Ureter (tissue), 1 donor: ENCODE data around the gene ADCY2. TPM values are rescaled to one million over a fixed set of nuclear protein-coding genes. Genes with fewer than 3 reads are reported as not detected.
"Not testable (repeated sequence)": the region's sequence is repeated elsewhere in the genome, so short reads cannot be mapped to it uniquely, and the experiment has no call there.

ENCODE experiments used
- DNase-seq: peaks from one replicate; pipeline ENCODE4 v3.0.0-alpha.2; 2020; ENCODE audit warnings: low spot score
- total RNA-seq: library from RNA; stranded (reverse); gene quantifications from one replicate; pipeline ENCODE4 v1.2.4, GENCODE V29; 2023
- donor health status: DM: yes; HTN: yes; CAD: no.

The ADCY2 gene
- total RNA-seq, 1 donor from 2014 or later = 13.1 TPM

GRCh38 chr5:7395432-7395946 is 449 bp upstream of the ADCY2 start:
- DNase-seq = no peak

DNA sequence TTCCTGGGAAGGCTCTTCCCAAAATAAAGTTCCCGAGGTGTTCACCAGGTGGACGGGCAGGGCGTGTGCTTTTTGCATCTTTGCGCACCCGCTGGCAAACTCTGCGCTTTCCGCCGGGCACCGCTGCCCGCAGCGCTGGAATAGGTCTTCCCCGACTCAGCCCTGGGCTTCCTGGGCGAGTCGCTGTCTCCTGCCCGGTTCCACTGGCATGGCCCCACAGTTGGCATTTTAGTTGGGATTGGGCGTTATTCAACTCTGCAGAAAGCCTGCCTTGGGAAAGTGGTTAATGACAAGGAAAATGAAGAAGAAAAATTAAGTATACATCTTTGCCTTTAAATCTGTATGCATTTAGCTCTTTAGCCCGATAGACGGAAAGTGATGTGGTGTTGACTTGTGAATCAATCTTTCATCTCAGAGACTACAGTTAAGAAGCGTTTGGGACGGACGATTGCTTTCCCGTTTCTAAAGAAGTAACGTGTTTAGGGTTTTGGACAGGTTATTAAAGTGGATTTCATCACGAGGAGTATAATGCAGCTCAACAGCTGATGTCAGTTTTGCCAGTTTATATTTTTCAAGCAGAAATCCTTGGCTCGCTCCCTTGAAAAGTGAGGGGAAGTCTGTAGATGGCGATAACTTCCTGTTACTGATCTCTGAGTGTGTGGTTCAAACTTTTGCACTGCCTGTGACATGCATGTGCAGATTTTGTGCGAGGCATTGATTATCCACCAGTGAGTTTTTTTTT is 946 bp downstream of the ADCY2 start:
- no peak for DNase-seq

DNA sequence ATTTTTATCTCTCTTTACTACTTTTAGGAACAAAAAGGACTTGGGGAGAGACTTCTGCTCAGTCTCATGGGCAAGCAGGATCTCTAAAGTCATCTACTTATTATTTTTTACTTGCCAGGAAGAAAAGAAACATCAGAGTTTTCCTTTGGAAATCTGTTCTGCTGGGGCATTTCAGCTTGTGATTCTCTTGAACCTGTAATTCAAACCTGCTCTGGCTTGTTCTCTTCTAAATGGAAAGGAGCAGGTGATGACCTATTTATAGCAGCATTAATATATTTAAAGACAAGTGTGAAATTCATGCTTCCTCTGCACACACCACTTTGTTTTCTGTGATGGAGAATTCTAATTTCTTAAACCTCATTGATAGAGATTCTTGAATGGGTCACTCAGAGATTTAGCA is 2.0 kb downstream of the ADCY2 start:
- DNase-seq = no peak

DNA sequence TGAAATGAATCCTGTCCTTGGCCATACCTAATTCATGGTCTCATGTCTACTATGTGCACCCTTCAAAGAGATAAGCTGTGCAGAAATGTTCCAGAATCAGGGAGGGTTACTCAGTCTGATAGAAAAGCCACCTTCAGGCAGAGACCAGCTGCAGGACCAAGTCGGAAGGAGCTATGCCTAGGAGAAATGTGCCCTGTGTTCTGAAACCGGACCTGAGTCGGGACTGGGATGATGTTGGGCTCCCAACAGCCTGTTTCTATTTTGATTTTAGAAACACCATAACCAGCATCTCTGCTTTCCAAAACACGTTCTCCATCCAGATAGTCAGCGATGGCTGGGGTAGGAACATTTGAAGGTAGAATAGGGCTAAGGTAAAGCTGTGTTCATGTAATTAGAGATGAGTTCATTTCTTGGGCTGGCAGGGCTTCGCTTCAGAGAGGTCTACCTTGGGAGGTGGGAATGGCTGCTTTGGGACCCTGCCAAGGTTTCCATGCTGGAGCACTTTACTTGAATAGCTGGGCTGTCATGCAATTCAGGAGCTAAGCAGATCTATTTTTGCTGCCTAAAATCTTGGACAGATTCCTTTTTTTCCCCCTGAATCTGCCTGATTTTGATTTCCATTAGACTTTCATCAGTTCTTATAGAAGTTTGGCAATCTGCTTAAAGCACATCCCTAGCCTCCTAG is 2.8 kb downstream of the ADCY2 start:
- no peak for DNase-seq

GRCh38 chr5:7405277-7405676 is 9.3 kb downstream of the ADCY2 start:
- DNase-seq = no peak

GRCh38 chr5:7410936-7411511 is 15.1 kb downstream of the ADCY2 start:
- DNase-seq = no peak

DNA sequence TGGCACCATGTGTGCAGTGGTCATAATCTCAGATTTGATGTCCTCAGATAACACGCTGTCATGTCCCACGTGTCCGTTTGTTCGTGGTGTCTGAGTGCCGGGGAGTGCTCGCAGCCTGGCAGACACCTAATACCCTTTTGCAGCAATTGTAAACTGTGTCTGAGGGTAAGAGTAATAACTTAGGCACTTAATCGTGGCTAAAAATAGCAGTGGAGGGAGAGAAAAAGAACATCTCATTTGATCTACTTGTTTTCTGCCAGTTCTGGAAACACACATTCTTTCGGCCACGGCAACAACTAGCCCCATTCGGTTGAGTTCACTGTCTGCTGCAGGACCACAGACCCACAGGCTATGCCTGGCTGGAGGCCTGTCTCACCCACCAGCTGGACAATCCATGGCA is 16.5 kb downstream of the ADCY2 start:
- DNase-seq = no peak

GRCh38 chr5:7415123-7415522 is 19.2 kb downstream of the ADCY2 start:
- no peak for DNase-seq

DNA sequence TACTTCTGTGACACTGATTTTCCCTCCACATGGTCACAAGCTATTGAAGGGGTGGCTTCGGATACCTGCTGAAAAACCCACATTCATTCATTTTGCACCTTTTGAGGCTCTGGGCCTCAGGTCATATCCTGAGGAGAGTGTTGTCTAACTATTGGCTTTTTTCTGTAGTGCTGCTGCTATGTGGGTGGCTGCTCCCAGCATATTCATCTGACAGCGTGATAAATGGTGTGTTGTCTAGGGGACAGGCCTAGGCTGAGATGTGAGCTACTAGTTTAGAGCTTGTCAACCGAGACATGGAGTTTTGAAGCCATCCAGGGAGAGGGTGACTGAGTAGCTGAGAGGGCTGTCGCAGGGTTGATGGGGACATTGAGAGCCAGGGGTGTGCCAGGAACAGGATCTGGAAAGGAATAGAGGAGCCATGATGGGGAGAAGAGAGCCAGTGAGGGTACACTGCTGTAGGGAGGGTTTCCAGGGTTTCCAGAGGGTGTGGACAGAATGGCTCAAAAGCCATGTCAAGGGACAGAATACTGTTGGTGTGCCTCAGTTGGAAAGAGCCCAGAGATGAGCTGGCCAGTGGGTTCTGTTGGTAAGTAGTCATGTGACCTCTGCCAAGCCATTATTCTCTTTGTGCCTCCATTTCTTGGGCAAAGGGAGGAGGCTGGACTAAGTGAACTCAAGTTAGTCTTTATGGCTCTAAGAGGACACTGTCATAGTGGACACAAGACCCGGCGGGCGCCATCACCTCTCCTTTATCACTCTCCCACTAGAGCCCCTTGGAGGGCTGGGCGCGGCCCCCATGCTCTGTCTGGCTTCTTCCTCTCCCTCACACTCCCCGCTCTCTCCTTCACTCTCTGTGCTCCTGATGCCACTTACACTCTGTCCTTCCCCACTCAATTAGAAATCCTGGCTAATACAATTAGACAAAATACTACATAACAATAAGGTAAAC is 19.9 kb downstream of the ADCY2 start:
- DNase-seq = no peak

GRCh38 chr5:7418276-7418675 is 22.3 kb downstream of the ADCY2 start:
- no peak for DNase-seq

DNA sequence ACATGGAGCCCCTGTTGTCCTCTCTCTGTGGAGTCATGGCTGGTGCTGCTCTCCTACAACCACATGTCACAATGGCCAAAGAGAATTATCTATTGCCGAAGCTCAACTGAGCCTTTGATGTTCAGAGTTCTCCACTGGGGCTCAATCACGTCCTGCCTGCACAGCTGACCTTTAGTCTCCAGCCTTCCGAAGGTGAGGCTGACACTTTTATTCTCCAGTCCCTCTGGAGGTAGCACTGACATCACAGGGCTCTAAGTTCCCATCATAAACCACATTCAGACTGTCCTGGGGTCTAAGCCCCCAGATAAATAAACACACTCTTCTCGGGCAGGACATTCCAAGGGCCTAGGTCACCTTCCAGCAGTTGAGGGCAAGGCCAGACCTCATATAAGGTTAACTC is 23.4 kb downstream of the ADCY2 start:
- no peak for DNase-seq

DNA sequence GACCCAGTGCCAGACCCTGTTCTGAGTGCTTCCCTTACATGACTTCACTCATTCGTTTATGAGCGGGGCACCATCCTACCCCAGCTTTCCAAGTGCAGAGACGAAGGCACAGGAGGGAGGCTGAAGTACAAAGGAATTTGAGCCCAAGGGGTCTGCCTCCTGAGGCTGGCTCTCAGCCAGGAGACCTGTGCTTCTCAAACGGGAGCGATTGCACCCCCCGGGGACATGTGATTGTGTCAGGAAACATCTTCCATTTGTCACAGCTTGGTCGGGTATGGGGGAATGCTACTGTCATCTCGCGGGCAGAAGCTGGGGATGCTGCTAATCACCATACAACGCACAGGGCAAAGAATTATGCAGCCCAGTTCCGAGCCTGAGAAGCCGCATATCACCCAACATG is 23.9 kb downstream of the ADCY2 start:
- DNase-seq = no peak

DNA sequence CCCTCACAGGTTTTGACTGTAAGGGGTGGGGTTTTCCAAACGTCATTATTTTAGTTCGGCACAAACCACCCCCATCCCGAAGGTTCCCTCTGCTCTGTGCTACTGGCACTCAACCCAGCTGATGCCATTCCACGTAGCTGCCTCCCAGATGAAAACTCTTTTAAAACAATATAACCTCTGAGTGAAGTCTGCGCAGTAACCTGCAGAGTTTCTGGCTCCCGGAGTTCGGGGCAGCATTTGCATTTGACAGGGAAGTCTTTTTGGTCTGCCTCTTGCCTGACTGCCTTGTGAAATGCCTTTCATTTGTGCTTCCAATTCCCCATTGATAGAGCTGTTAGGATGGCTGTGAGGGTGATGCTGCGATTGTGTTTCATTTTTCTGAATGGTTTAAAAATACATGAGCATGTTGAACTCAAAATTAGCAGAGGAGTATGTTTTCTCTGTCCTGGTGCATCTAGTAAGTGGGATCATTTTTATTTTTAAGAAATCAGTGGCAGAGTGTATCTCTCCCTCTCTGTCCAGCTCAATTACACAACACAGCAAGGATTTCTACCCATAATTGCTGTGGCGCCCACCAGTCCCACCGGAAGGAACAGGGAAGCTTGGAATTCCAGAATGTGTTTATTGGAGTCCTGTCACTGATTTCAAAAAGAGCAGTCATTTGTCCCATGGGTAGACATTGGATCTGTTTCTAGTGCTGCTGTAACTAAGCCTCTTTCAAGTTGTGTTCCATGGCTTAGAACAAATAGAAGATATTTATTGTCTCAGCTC is 24.8 kb downstream of the ADCY2 start:
- DNase-seq = no peak

DNA sequence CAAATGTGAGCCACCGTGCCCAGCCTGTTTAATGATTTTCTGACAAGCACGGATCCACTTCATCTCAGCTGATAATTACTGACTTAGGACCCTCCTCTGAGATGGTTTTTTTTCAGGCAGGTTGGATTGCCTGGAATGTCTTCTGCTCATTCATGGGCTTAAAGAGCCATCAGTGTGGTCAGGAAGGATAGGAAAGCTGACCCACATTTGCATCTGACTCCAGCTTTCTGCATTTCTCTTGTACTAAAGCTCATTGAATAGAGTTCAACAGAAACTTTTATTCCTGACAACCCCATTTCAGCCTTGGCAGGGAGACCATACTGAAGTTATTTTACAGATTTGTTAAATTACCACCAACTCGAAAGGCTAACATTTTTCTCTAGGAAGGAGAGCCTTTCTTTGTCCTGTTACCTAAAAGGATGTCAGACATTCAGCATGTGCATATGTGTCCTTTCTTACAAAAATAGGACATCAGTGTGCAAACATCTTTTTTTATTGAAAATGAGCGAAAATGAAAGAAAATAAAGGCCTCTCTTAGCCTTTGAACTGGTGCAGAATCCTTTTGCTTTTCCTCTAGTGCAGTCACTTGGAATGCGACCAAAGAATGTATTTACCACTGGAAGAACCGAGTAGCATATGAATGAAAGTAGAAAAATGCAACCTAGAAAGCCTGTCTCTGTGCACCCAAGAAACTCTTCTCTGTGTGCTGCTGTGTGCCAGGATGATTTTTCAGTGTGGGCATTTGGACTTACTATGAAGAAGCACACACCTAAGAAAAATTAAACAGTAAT is 26.6 kb downstream of the ADCY2 start:
- no peak for DNase-seq

DNA sequence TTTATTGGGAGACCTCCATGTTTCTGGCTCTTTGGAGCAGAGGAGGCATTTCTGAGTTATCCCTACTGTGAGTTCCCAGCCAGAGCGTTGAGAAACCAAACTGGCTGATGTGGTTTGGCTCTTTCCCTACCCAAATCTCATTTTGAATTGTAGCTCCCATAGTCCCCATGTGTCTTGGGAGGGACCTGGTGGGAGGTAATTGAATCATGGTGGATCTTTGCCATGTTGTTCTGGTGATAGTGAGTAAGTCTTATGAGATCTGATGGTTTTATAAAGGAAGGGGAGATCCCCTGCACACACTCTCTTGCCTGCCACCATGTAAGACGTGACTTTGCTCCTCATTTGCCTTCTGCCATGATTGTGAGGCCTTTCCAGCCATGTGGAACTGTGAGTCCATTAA is 27.3 kb downstream of the ADCY2 start:
- not testable (repeated sequence) for DNase-seq

DNA sequence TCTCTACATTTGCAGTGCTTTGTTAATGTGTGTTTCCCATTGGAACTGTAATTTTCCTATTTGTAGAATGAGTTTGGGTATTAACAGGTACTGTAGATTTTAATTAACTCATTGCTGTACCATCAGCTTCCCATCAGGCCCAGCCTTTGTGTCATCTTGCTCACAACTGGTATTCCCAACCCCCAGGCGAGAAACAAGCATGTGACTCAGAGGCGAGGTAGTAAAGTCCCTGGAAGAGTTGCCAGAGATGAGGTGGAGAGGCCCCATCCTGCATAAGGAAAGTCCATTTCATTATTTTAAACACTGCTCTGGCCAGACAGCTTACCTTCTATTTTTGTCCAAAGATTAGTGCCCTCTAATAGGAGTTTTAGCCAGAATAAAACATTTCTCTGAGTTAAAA is 29.9 kb downstream of the ADCY2 start:
- no peak for DNase-seq

- no peak for DNase-seq
Measured at GRCh38 chr5:7426284-7426683, 30.3 kb downstream of the ADCY2 start.

GRCh38 chr5:7434914-7435313 is 39.0 kb downstream of the ADCY2 start:
- no peak for DNase-seq

DNA sequence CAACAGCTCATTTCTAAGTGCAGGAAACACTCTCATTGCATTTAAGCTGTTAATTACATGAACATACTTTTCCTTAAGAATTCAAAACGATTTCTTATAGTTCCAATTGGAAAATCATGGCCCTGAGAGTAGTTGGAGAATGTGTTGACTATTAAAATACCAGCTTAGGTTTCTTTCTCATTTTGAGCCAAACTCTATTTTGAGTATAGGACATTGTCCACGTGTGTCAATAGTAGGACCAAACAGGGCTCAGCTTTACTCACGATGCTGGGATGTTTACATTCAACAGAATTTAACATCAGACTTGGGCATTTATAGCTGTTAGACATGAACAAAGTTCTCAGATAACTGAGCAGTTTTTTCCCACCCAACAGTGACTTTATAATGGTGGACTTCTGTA is 39.6 kb downstream of the ADCY2 start:
- no peak for DNase-seq

GRCh38 chr5:7436521-7436920 is 40.6 kb downstream of the ADCY2 start:
- DNase-seq = no peak
